IMR-90 (cell line): Measurements from ENCODE around the gene TPGS1. TPM values are rescaled to one million over a fixed set of nuclear protein-coding genes. Genes with fewer than 3 reads are reported as not detected.

Experiments used
- ATAC-seq: fragments of 200-7000 bp; cut with Tn5 transposase; 2 replicates; pipeline ENCODE4 v1.9.1; 2020; ENCODE audit warnings: low read depth, mild to moderate bottlenecking, moderate library complexity
- BruUV-seq: library from RNA; stranded (reverse); fragments of 400-500 nt; replicated peaks from 2 replicates; lab custom pipeline; 2021; lab: Mats Ljungman, UMichigan
- CTCF ChIA-PET: fragments of 300-600 bp; formaldehyde crosslinking; extraction: SDS; loops from one replicate; lab custom pipeline; 2021; ENCODE audit warnings: antibody characterized with exemption; lab: Yijun Ruan, JAX
- POLR2A ChIA-PET: fragments of 300-600 bp; sonication (Branson Sonifier 250); formaldehyde crosslinking; loops from one replicate; lab custom pipeline; 2022; ENCODE audit warnings: antibody characterized with exemption; ENCODE audit not compliant: unreplicated experiment; lab: Charles Lee
- DNase-seq: peaks from one replicate; pipeline ENCODE4 v3.0.0; 2013
- H2AFZ ChIP-seq: replicated peaks from 2 replicates; pipeline ENCODE3; 2013; ENCODE audit warnings: low read length, mild to moderate bottlenecking; ENCODE audit not compliant: poor library complexity
- H2AK5ac ChIP-seq: 2 replicates; pipeline ENCODE4 v1.6.1; 2013; ENCODE audit warnings: low read depth, low read length, inconsistent platforms
- H2AK9ac ChIP-seq: replicated peaks from 2 replicates; pipeline ENCODE3; 2013; ENCODE audit warnings: mild to moderate bottlenecking, low read depth, low read length, moderate library complexity; ENCODE audit not compliant: poor library complexity
- H2BK120ac ChIP-seq: 2 replicates; pipeline ENCODE4 v1.6.1; 2013; ENCODE audit warnings: low read depth, low read length, inconsistent platforms
- H2BK15ac ChIP-seq: 3 replicates; pipeline ENCODE4 v1.6.1; 2013; ENCODE audit warnings: low read depth, low read length, inconsistent platforms
- H2BK20ac ChIP-seq: 2 replicates; pipeline ENCODE4 v1.6.1; 2013; ENCODE audit warnings: low read depth, mild to moderate bottlenecking, inconsistent platforms, low read length, moderate library complexity
- H2BK5ac ChIP-seq: 2 replicates; pipeline ENCODE4 v1.6.1; 2013; ENCODE audit warnings: mild to moderate bottlenecking, low read depth, low read length, inconsistent platforms; ENCODE audit not compliant: poor library complexity, severe bottlenecking
- H3K14ac ChIP-seq: replicated peaks from 2 replicates; pipeline ENCODE4 v1.6.1; 2013; ENCODE audit warnings: low read depth, low read length, inconsistent platforms
- H3K18ac ChIP-seq: 2 replicates; pipeline ENCODE4 v1.6.1; 2013; ENCODE audit warnings: low read depth, low read length, control low read depth
- H3K23ac ChIP-seq: 2 replicates; pipeline ENCODE4 v1.6.1; 2013; ENCODE audit warnings: low read depth, low read length, inconsistent platforms
- H3K27ac ChIP-seq: 2 replicates; pipeline ENCODE4 v1.5.1; 2013; ENCODE audit warnings: mild to moderate bottlenecking, control low read depth, low read length; ENCODE audit not compliant: insufficient read depth
- H3K27me3 ChIP-seq: 2 replicates; pipeline ENCODE4 v1.6.1; 2013; ENCODE audit warnings: low read length; ENCODE audit not compliant: control insufficient read depth, insufficient read depth
- H3K36me3 ChIP-seq: 2 replicates; pipeline ENCODE4 v1.6.1; 2013; ENCODE audit warnings: low read length, mixed read lengths; ENCODE audit not compliant: control insufficient read depth, insufficient read depth
- H3K4ac ChIP-seq: 2 replicates; pipeline ENCODE4 v1.6.1; 2013; ENCODE audit warnings: low read depth, low read length, inconsistent platforms
- H3K4me1 ChIP-seq: 2 replicates; pipeline ENCODE4 v1.6.1; 2013; ENCODE audit warnings: low read length, mixed read lengths; ENCODE audit not compliant: control insufficient read depth, insufficient read depth
- H3K4me2 ChIP-seq: 2 replicates; pipeline ENCODE4 v1.6.1; 2013; ENCODE audit warnings: low read depth, mild to moderate bottlenecking, control low read depth, low read length, moderate library complexity
- H3K4me3 ChIP-seq: 2 replicates; pipeline ENCODE4 v1.5.1; 2013; ENCODE audit warnings: low read depth, mild to moderate bottlenecking, control low read depth, low read length, moderate library complexity; ENCODE audit not compliant: insufficient read depth
- H3K56ac ChIP-seq: 2 replicates; pipeline ENCODE4 v1.6.1; 2013; ENCODE audit warnings: low read length, inconsistent platforms; ENCODE audit not compliant: insufficient read depth; ENCODE audit errors: extremely low read depth
- H3K79me1 ChIP-seq, 2 experiments: 2 replicates each; pipeline ENCODE4 v1.6.1; 2013; ENCODE audit warnings: low read length in 2 of 2, inconsistent platforms in 1 of 2, low read depth in 1 of 2
- H3K9ac ChIP-seq: 2 replicates; pipeline ENCODE4 v1.6.1; 2013; ENCODE audit warnings: low read depth, low read length, control low read depth
- H3K9me1 ChIP-seq: 2 replicates; pipeline ENCODE4 v1.6.1; 2013; ENCODE audit warnings: low read length, inconsistent platforms; ENCODE audit not compliant: insufficient read depth
- H3K9me3 ChIP-seq: 2 replicates; pipeline ENCODE4 v1.6.1; 2013; ENCODE audit warnings: low read length; ENCODE audit not compliant: control insufficient read depth, insufficient read depth
- H4K20me1 ChIP-seq: 2 replicates; pipeline ENCODE4 v1.6.1; 2013; ENCODE audit warnings: low read length, inconsistent platforms; ENCODE audit not compliant: insufficient read depth
- H4K5ac ChIP-seq: 2 replicates; pipeline ENCODE4 v1.6.1; 2013; ENCODE audit warnings: mild to moderate bottlenecking, low read depth, low read length, control low read depth
- H4K8ac ChIP-seq, 2 experiments: 2 replicates each; pipeline ENCODE4 v1.6.1; 2013; ENCODE audit warnings: low read depth in 2 of 2, low read length in 2 of 2, control low read depth in 1 of 2, inconsistent platforms in 1 of 2
- H4K91ac ChIP-seq: 2 replicates; pipeline ENCODE4 v1.6.1; 2013; ENCODE audit warnings: low read depth, low read length, inconsistent platforms; ENCODE audit not compliant: insufficient read depth
- FOS ChIP-seq: fragments of 150-350 bp; IDR thresholded peaks from 2 replicates; pipeline ENCODE4 v1.6.1; 2016; ENCODE audit warnings: low read depth, low read length
- MXI1 ChIP-seq: IDR thresholded peaks from 2 replicates; pipeline ENCODE4 v1.6.1; 2012; ENCODE audit warnings: low read depth, mild to moderate bottlenecking, low read length, moderate library complexity, borderline replicate concordance
- whole genome bisulfite sequencing, 2 experiments: methylation state at CpG; one replicate each; pipeline versions ENCODE4 v1.1.5 to v1.1.7; 2013; ENCODE audit warnings: missing lambda C conversion rate in 2 of 2; ENCODE audit not compliant: insufficient read length in 1 of 2; ENCODE audit errors: extremely low coverage in 2 of 2; 5-methylcytosine and 5-hydroxymethylcytosine counted together
- dilution Hi-C: fragments of 300-500 bp; cut with HindIII; formaldehyde crosslinking; loops from one replicate; pipeline ENCODE4 v1.14.3; 2018; ENCODE audit warnings: low sequenced_read_pairs; ENCODE audit not compliant: unreplicated experiment
- in situ Hi-C: fragments of 300-500 bp; cut with MboI; formaldehyde crosslinking; loops from 3 replicates; pipeline ENCODE4 v1.14.3; 2019; ENCODE audit warnings: low sequenced_read_pairs, inconsistent platforms, mixed read lengths
- intact Hi-C: fragments of 100-400 bp; cut with micrococcal nuclease; formaldehyde crosslinking; loops from 2 replicates; pipeline ENCODE4 v1.10.0; 2022
- polyA plus RNA-seq, 3 experiments: library from polyadenylated mRNA; depleted of rRNA; stranded (reverse); fragments of >200 nt; gene quantifications; 2 replicates each; pipeline ENCODE4 v1.2.3, GENCODE V29; 2012; ENCODE audit warnings: low replicate concordance in 1 of 3
- total RNA-seq: library from RNA; depleted of rRNA; stranded (reverse); fragments of >200 nt; gene quantifications from 2 replicates; pipeline ENCODE4 v1.2.3, GENCODE V29; 2012

The TPGS1 gene
- total and polyA plus RNA-seq, 2 of the 4 experiments (the other 2 are of a cell fraction) = 2.7 to 6.3 TPM

DNA sequence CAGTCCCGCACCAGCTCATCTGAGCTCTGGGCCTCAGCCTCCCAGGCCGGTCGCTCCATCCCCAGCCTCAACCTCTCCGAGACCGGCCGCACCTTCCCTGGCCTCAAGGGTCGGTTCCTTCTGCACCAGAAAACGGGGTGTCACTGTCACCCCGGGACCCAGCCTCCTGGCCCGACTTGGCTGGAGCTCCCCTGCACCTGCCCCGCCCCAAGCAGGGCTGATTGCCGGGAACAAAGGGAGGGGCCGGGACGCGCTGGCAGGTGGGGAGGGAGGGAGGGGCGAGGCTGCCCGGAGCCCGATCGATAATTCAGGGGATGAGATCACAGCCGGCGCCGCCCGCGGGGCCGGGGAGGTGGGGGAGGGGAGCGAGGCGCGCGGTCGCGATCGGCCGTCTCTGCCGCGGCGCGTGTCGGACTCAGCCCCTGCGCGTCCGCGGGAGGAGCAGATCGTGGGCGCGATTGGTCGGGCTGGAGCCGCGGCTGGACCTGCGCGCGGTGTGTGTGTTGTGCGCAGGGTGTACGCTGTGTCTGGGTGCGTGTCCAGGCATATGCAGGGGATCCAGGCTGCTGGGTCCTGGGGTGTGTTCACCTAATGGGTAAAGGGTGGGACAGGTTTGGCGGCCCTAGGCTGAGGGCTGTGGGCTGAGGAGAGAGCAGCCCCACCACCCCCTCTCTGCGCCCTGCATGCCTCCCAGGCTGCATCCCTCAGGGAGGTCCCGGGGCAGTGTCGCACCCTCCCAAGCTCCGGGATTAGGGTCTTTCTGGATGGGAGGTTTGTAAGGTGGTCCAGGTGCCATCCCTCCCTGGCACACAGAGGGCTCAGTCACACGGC lies 45.4 kb upstream of the TPGS1 start:
- in situ Hi-C loops (no loop called here), intact Hi-C loops (no loop called here), dilution Hi-C loops (no loop called here)
- CTCF ChIA-PET = no interaction called here
- no peak overlapping the region for H3K18ac ChIP-seq
- H4K8ac ChIP-seq = no peak overlapping the region
- POLR2A ChIA-PET = no interaction called here
- peaks cover 20% of the 10 kb centered on the region for H3K27me3 ChIP-seq
- TF ChIP-seq FOS (no peak), MXI1 (no peak)
- no peak overlapping the region for H3K14ac ChIP-seq
- H3K9ac ChIP-seq = no peak overlapping the region
- BruUV-seq = no TSS peak
- H3K79me1 ChIP-seq = no peaks in the 10 kb centered on the region
- no peaks in the 10 kb centered on the region for H3K36me3 ChIP-seq
- H3K56ac ChIP-seq = no peak overlapping the region
- DNase-seq = no peak
- 8% methylated on average over 24 of the region's 60 CpGs; no CpG with 5 or more reads in 1 of the 2 experiments for WGBS, 2 experiments
- no peak overlapping the region for H3K23ac ChIP-seq
- H3K9me1 ChIP-seq = no peaks in the 10 kb centered on the region
- H2BK15ac ChIP-seq = no peak overlapping the region
- H4K20me1 ChIP-seq = no peaks in the 10 kb centered on the region
- H3K4me2 ChIP-seq = no peak overlapping the region
- no peak overlapping the region for H2BK120ac ChIP-seq
- no peak overlapping the region for H3K4me3 ChIP-seq
- no peak overlapping the region for H4K5ac ChIP-seq
- H2AK9ac ChIP-seq = no peak overlapping the region
- H2AFZ ChIP-seq = peak overlapping the region; percentile 51
- H3K4me1 ChIP-seq = peaks cover 3% of the 10 kb centered on the region; the same call in 1 of the 2 replicates
- ATAC-seq = 0 out of 2 replicates have a peak, but pooled peaks have one; percentile 8
- H3K27ac ChIP-seq = no peak overlapping the region
- no peak overlapping the region for H4K91ac ChIP-seq
- H2BK20ac ChIP-seq = no peak overlapping the region
- no peaks in the 10 kb centered on the region; the same call in 1 of the 2 replicates for H3K9me3 ChIP-seq
- no peak overlapping the region for H2AK5ac ChIP-seq
- H3K4ac ChIP-seq = no peak overlapping the region
- no peak overlapping the region for H2BK5ac ChIP-seq
